ENCODE measurements around the gene LRBA. TPM values are rescaled to one million over a fixed set of nuclear protein-coding genes. Genes with fewer than 3 reads are reported as not detected.

LRBA gene
- total RNA-seq, 2 donors from 2014 or later = 50.1 to 59.9 TPM

DNA sequence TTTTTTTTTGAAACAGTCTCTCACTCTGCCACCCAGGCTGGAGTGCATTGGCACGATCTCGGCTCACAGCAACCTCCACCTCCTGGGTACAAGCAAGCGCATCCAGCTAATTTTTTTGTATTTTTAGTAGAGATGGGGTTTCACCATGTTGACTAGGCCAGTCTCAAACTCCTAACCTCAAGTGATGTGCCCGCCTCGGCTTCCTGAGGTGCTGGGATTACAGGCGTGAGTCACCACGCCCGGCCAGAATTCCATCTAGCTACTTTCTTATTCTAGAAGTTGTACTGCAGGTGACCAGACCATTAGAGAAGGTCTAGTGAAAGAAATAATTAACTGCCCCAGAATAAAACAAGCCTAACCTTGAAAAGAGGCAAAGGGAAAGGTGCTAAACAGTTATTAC lies 2.3 kb downstream of the LRBA start:
- Histone ChIP-seq H3K4me1 (peaks cover 32% of the 10 kb centered on the region), H3K27ac (peak overlapping the region in 1 of 4 donors; percentile 1), H3K36me3 (replicated peaks in 1 of 2; ENCODE audit: insufficient read depth in 1 of 2, low read depth in 2 of 2) (no peaks in the 10 kb centered on the region), H3K4me3 (peak overlapping the region in 1 of 2 donors; percentile 6), H3K9me3 (no peaks in the 10 kb centered on the region), H3K27me3 (no peaks in the 10 kb centered on the region)
- WGBS, 2 donors = 7 to 17% methylated on average over 8 of the region's 8 CpGs
- intact Hi-C loops (cut with DNase I) = no loop called here
- TF ChIP-seq CTCF (IDR thresholded peaks at IDR 0.05) (no peak), POLR2A (IDR thresholded peaks at IDR 0.05) (no peak)
- no peak for ATAC-seq
- DNase-seq = peak in 3 of 4 donors; percentile 13 to 41 (median 28)

GRCh38 chr4:151012376-151012775 lies 2.7 kb downstream of the LRBA start:
- WGBS, 2 donors = 41 to 65% methylated on average over 2 of the region's 2 CpGs
- Histone ChIP-seq H3K9me3 (no peaks in the 10 kb centered on the region), H3K36me3 (replicated peaks in 1 of 2; ENCODE audit: insufficient read depth in 1 of 2, low read depth in 2 of 2) (no peaks in the 10 kb centered on the region), H3K27ac (no peak overlapping the region), H3K4me1 (peaks cover 32% of the 10 kb centered on the region), H3K4me3 (peak overlapping the region in 1 of 2 donors; percentile 6), H3K27me3 (no peaks in the 10 kb centered on the region)
- intact Hi-C loops (cut with DNase I) = no loop called here
- ATAC-seq = no peak
- no peak for TF ChIP-seq CTCF (IDR thresholded peaks at IDR 0.05)
- TF ChIP-seq POLR2A (IDR thresholded peaks at IDR 0.05) = no peak
- DNase-seq = no peak

DNA sequence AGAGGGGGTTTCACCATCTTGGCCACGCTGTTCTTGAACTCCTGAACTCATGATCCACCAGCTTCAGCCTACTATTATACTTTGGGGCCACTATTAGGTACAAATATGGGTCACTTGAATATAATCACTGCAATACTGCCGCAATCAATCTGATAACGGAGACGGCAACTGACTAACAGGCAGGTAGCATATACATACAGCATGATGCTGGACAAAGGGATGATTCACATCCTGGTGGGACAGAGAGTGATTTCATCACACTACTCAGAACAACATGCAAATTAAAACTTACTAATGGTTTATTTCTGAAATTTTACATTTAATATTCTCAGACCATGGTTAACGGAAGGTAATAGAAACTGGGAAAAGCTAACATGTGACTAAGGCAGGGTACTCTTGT lies 10.9 kb downstream of the LRBA start:
- Histone ChIP-seq H3K36me3 (replicated peaks in 1 of 2; ENCODE audit: insufficient read depth in 1 of 2, low read depth in 2 of 2) (no peaks in the 10 kb centered on the region), H3K9me3 (no peaks in the 10 kb centered on the region), H3K27ac (no peak overlapping the region), H3K4me1 (peaks cover 5% of the 10 kb centered on the region), H3K27me3 (no peaks in the 10 kb centered on the region), H3K4me3 (no peak overlapping the region)
- intact Hi-C loops (cut with DNase I) = no loop called here
- TF ChIP-seq POLR2A (IDR thresholded peaks at IDR 0.05) = no peak
- TF ChIP-seq CTCF (IDR thresholded peaks at IDR 0.05) = no peak
- ATAC-seq = no peak
- DNase-seq = no peak
- WGBS, 2 donors = 91 to 93% methylated on average over 5 of the region's 5 CpGs

DNA sequence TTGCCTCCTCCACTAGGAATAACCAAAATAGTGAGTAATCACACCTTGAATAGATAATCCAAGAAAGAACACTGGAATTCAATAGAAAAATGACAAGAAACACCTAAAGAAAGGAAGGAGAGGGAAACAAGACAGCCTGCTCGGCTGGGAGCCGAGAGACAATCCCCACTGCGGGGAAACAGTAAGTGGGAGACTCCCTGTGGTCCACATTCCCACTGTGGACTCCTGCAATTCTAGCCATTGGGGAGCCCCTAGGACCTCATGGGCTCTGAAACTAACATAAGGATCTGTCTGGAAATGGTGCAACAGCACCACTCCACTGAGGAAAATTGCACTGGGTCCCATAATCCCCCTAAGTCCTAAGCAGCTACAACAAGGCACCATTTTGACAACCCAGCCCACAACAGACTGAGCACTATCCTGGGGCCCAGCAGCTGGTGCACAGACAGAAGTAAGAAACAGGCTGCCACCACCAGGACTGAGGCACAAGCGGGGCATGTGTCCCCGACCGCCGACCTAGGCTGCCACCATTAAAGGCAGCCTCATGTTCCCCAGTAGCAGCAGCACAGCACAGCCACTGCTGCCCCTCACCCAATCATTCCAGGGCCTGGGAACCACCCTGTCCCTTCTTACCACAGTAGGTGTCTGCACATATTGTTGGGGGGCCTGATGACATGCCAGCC lies 14.2 kb downstream of the LRBA start:
- TF ChIP-seq CTCF (IDR thresholded peaks at IDR 0.05) (no peak), POLR2A (IDR thresholded peaks at IDR 0.05) (no peak)
- ATAC-seq (no peak), DNase-seq (no peak)
- H3K27ac ChIP-seq = no peak overlapping the region
- H3K27me3 ChIP-seq = no peaks in the 10 kb centered on the region
- H3K36me3 ChIP-seq (replicated peaks in 1 of 2; ENCODE audit: insufficient read depth in 1 of 2, low read depth in 2 of 2) = no peaks in the 10 kb centered on the region
- 87 to 90% methylated on average over 6 to 7 of the region's 7 CpGs for WGBS, 2 donors
- intact Hi-C loops (cut with DNase I) = no loop called here
- H3K4me1 ChIP-seq = no peaks in the 10 kb centered on the region
- H3K4me3 ChIP-seq = no peak overlapping the region
- H3K9me3 ChIP-seq = no peaks in the 10 kb centered on the region

DNA sequence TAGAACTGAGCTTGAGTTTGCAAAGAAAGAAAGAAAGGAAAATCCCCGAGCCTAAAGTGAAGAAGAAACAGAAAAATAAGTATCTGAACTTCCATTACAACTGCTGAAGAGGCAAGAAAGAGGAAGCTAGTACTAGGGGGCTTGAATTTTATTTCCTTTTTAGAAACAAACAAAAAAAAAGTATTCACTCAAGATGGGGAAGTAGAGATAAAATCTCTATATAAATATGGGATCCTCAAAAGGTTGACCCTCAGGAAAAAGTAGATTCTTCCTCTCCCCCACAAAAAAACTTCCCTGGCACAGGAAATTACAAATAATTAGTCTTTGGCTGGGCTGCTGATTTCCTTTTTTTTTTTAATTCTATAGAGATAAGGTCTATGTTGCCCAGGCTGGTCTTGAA lies 16.0 kb downstream of the LRBA start:
- ATAC-seq (no peak), DNase-seq (no peak)
- TF ChIP-seq CTCF (IDR thresholded peaks at IDR 0.05) (no peak), POLR2A (IDR thresholded peaks at IDR 0.05) (no peak)
- no peaks in the 10 kb centered on the region for H3K9me3 ChIP-seq
- intact Hi-C loops (cut with DNase I) = no loop called here
- no peak overlapping the region for H3K4me3 ChIP-seq
- H3K27me3 ChIP-seq = no peaks in the 10 kb centered on the region
- 75 to 77% methylated on average over 1 of the region's 1 CpG for WGBS, 2 donors
- no peaks in the 10 kb centered on the region for H3K36me3 ChIP-seq (replicated peaks in 1 of 2; ENCODE audit: insufficient read depth in 1 of 2, low read depth in 2 of 2)
- no peaks in the 10 kb centered on the region for H3K4me1 ChIP-seq
- no peak overlapping the region for H3K27ac ChIP-seq

Data from body of pancreas (tissue), 4 donors.